DOHH2 (cell line): ENCODE data around the gene LHFPL5.

Experiments used
- EZH2phosphoT487 ChIP-seq: fragments of 200-600 bp; sonication (generic); IDR thresholded peaks from 2 replicates; pipeline ENCODE4 v1.6.1; 2017; ENCODE audit warnings: borderline replicate concordance, mild to moderate bottlenecking, antibody characterized with exemption, low read length, moderate library complexity, mixed read lengths
- TF ChIP-seq, protein P1 (sequence below): fragments of 200-600 bp; sonication (generic); IDR thresholded peaks from one replicate; pipeline ENCODE4 v1.5.1; 2014; ENCODE audit warnings: antibody characterized with exemption, mild to moderate bottlenecking, low read depth, low read length; ENCODE audit not compliant: poor library complexity, severe bottlenecking

DNA sequence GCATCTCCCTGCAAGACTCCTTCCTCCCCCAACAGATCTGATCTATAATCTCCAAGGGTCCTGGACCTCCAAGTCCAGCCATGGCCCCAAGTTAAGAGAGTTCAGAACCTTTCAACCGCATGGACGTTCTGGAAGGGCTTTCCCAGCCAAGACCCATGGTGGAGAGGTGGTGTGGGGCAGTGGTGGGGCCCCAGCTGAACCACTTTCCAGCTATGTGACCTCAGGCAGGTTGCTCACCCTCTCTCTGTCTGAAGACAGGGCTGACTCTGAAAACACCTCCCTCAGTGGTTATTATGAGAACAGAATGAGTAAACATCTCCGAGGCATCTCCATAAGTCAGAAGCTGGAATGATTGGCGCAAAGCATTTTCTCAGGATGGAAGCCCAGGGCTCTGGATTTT is 8.9 kb upstream of the LHFPL5 start:
- TF ChIP-seq, protein P1, sequence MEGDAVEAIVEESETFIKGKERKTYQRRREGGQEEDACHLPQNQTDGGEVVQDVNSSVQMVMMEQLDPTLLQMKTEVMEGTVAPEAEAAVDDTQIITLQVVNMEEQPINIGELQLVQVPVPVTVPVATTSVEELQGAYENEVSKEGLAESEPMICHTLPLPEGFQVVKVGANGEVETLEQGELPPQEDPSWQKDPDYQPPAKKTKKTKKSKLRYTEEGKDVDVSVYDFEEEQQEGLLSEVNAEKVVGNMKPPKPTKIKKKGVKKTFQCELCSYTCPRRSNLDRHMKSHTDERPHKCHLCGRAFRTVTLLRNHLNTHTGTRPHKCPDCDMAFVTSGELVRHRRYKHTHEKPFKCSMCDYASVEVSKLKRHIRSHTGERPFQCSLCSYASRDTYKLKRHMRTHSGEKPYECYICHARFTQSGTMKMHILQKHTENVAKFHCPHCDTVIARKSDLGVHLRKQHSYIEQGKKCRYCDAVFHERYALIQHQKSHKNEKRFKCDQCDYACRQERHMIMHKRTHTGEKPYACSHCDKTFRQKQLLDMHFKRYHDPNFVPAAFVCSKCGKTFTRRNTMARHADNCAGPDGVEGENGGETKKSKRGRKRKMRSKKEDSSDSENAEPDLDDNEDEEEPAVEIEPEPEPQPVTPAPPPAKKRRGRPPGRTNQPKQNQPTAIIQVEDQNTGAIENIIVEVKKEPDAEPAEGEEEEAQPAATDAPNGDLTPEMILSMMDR: no peak
- TF ChIP-seq EZH2phosphoT487: no peak
